CMK (cell line): ENCODE data around the gene VANGL2.
A peak's percentile ranks its signal among the peaks of the same experiment; 100 is the strongest.

Source experiments
- DNase-seq: peaks from one replicate; pipeline ENCODE4 v3.0.0-alpha.2; 2010; ENCODE audit warnings: low read depth

VANGL2 gene

GRCh38 chr1:160460683-160461287 lies 60.4 kb downstream of the VANGL2 start:
- no peak for DNase-seq

- DNase-seq = no peak
Observed at GRCh38 chr1:160465123-160465522, 64.8 kb downstream of the VANGL2 start.

- no peak for DNase-seq
Observed at GRCh38 chr1:160466961-160467360, 66.6 kb downstream of the VANGL2 start.

- no peak for DNase-seq
Observed at GRCh38 chr1:160467576-160467975, 67.2 kb downstream of the VANGL2 start.

- DNase-seq = no peak
Observed at GRCh38 chr1:160471253-160471652, 70.9 kb downstream of the VANGL2 start.

GRCh38 chr1:160472112-160472511 lies 71.7 kb downstream of the VANGL2 start:
- no peak for DNase-seq

- DNase-seq = peak; percentile 12
Observed at GRCh38 chr1:160474392-160475242, 74.3 kb downstream of the VANGL2 start.
